GM12878 (cell line): ENCODE data around the gene CSF2. TPM values are rescaled to one million over a fixed set of nuclear protein-coding genes. Genes with fewer than 3 reads are reported as not detected.

Experiments used
- ATAC-seq: fragments of 200-7000 bp; cut with Tn5 transposase; 3 replicates; pipeline ENCODE4 v1.9.1; 2020; ENCODE audit warnings: mild to moderate bottlenecking, moderate library complexity
- BruUV-seq: library from RNA; stranded (reverse); fragments of 400-500 nt; replicated peaks from 2 replicates; lab custom pipeline; 2021; lab: Mats Ljungman, UMichigan
- CTCF ChIA-PET: fragments of 300-600 bp; sonication (Branson Sonifier 250); formaldehyde crosslinking; extraction: SDS; loops from one replicate; lab custom pipeline; 2021; ENCODE audit warnings: inconsistent platforms; lab: Yijun Ruan, JAX
- POLR2A ChIA-PET: fragments of 350-600 bp; formaldehyde crosslinking; extraction: SDS; loops from one replicate; lab custom pipeline; 2021; ENCODE audit warnings: inconsistent platforms; lab: Charles Lee
- RAD21 ChIA-PET: fragments of 300-600 bp; sonication (Branson Sonifier 250); formaldehyde crosslinking; loops from one replicate; lab custom pipeline; 2023; ENCODE audit warnings: antibody characterized with exemption; ENCODE audit not compliant: unreplicated experiment; lab: Charles Lee
- SMC1A ChIA-PET: fragments of 300-600 bp; sonication (Branson Sonifier 250); formaldehyde crosslinking; loops from one replicate; lab custom pipeline; 2023; ENCODE audit not compliant: unreplicated experiment, uncharacterized antibody; lab: Charles Lee
- DNase-seq: peaks from one replicate; pipeline ENCODE4 v3.0.0-alpha.2; 2011; ENCODE audit warnings: low read depth, low spot score
- FAIRE-seq: peaks from 3 replicates; lab custom pipeline; 2011; peaks lifted over from hg19 to GRCh38; lab: Jason Lieb, UNC
- H2AFZ ChIP-seq: 2 replicates; pipeline ENCODE4 v1.6.0; 2011; ENCODE audit warnings: low read depth, low read length, control low read depth; ENCODE audit not compliant: control insufficient read depth
- H3K27ac ChIP-seq: 2 replicates; pipeline ENCODE4 v1.5.1; 2011; ENCODE audit warnings: control low read depth; ENCODE audit not compliant: control insufficient read depth, insufficient read depth
- H3K27me3 ChIP-seq, 2 experiments: replicated peaks in 1 of 2; 2 replicates each; pipeline versions ENCODE4 v1.6.0 to v1.6.1; 2011; ENCODE audit warnings: low read length in 1 of 2; ENCODE audit not compliant: control insufficient read depth in 2 of 2, insufficient read depth in 2 of 2
- H3K36me3 ChIP-seq, 2 experiments: 2 replicates each; pipeline ENCODE4 v1.5.1; 2011; ENCODE audit warnings: low read length in 1 of 2; ENCODE audit not compliant: control insufficient read depth in 2 of 2, insufficient read depth in 2 of 2
- H3K4me1 ChIP-seq: 2 replicates; pipeline ENCODE4 v1.6.1; 2011; ENCODE audit warnings: mild to moderate bottlenecking, low read length, moderate library complexity, mixed read lengths; ENCODE audit not compliant: control insufficient read depth, insufficient read depth
- H3K4me2 ChIP-seq: 2 replicates; pipeline ENCODE4 v1.6.0; 2011; ENCODE audit warnings: control low read depth; ENCODE audit not compliant: control insufficient read depth, insufficient read depth
- H3K4me3 ChIP-seq: fragments of 200-600 bp; sonication (generic); 2 replicates; pipeline ENCODE4 v1.5.1; 2016
- H3K79me2 ChIP-seq: 2 replicates; pipeline ENCODE4 v1.6.0; 2011; ENCODE audit warnings: low read length; ENCODE audit not compliant: control insufficient read depth, insufficient read depth
- H3K9ac ChIP-seq: 2 replicates; pipeline ENCODE4 v1.8.0; 2011; ENCODE audit warnings: low read length, control low read depth, mixed read lengths; ENCODE audit not compliant: control insufficient read depth, insufficient read depth
- H3K9me3 ChIP-seq: replicated peaks from 3 replicates; pipeline ENCODE4 v1.5.1; 2011; ENCODE audit warnings: mild to moderate bottlenecking, low read length; ENCODE audit not compliant: control insufficient read depth, insufficient read depth
- H4K20me1 ChIP-seq: 2 replicates; pipeline ENCODE4 v1.6.0; 2011; ENCODE audit not compliant: control insufficient read depth, insufficient read depth
- BHLHE40 ChIP-seq, 2 experiments: fragments of 450-650 bp in 1 of 2; IDR thresholded peaks; 2 replicates each; pipeline ENCODE4 v1.6.1; 2011 to 2017; ENCODE audit warnings: low read depth in 2 of 2, borderline replicate concordance in 1 of 2, improper control_type of control experiment in 1 of 2, low read length in 1 of 2, mild to moderate bottlenecking in 1 of 2
- ESRRA ChIP-seq: IDR thresholded peaks from 2 replicates; pipeline ENCODE4 v1.6.1; 2012; ENCODE audit warnings: mild to moderate bottlenecking, low read length, improper control_type of control experiment
- ETV6 ChIP-seq, 2 experiments: fragments of 450-650 bp in 1 of 2; IDR thresholded peaks in 1 of 2; conservative IDR thresholded peaks in 1 of 2; 2 replicates each; pipeline ENCODE4 v1.6.1; 2014; ENCODE audit warnings: antibody characterized with exemption in 1 of 2, borderline replicate concordance in 1 of 2, low read depth in 1 of 2, mild to moderate bottlenecking in 1 of 2, moderate library complexity in 1 of 2
- IKZF2 ChIP-seq, 2 experiments: fragments of 450-650 bp; IDR thresholded peaks; 2 replicates each; pipeline ENCODE4 v1.6.1; 2017; ENCODE audit warnings: mild to moderate bottlenecking in 2 of 2, moderate library complexity in 2 of 2
- IRF4 ChIP-seq: IDR thresholded peaks from 2 replicates; pipeline ENCODE4 v1.6.1; 2011; ENCODE audit warnings: low read depth, low read length
- MTA3 ChIP-seq: IDR thresholded peaks from 2 replicates; pipeline ENCODE4 v1.6.1; 2012; ENCODE audit warnings: low read length, inconsistent platforms, borderline replicate concordance
- NBN ChIP-seq: fragments of 450-650 bp; IDR thresholded peaks from 2 replicates; pipeline ENCODE4 v1.6.1; 2016
- NFXL1 ChIP-seq: fragments of 450-650 bp; IDR thresholded peaks from 2 replicates; pipeline ENCODE4 v1.6.1; 2017; ENCODE audit warnings: antibody characterized with exemption, mild to moderate bottlenecking, borderline replicate concordance
- RFX5 ChIP-seq: IDR thresholded peaks from 2 replicates; pipeline ENCODE4 v1.6.1; 2011; ENCODE audit warnings: low read depth, low read length, improper control_type of control experiment
- STAT3 ChIP-seq: IDR thresholded peaks from 2 replicates; pipeline ENCODE4 v1.6.1; 2011; ENCODE audit warnings: low read depth, low read length, improper control_type of control experiment
- TARDBP ChIP-seq: IDR thresholded peaks from 2 replicates; pipeline ENCODE4 v1.6.1; 2016; ENCODE audit warnings: borderline replicate concordance
- WGBS: methylation state at CpG from one replicate; pipeline ENCODE4 v1.1.6; 2016; ENCODE audit warnings: low lambda C conversion rate; ENCODE audit not compliant: insufficient replicate concordance, insufficient coverage; ENCODE audit errors: missing lambda C conversion rate; 5-methylcytosine and 5-hydroxymethylcytosine counted together
- in situ Hi-C: fragments of 300-500 bp; cut with MboI; formaldehyde crosslinking; loops from 9 replicates; pipeline ENCODE4 v1.14.3; 2018; ENCODE audit warnings: mixed read lengths
- intact Hi-C: fragments of 100-400 bp; cut with micrococcal nuclease; formaldehyde crosslinking; loops from one replicate; pipeline ENCODE4 v1.14.2; 2022; ENCODE audit not compliant: unreplicated experiment
- polyA plus RNA-seq, 11 experiments: library from polyadenylated mRNA; depleted of rRNA in 4 of 11; unstranded in 6 of 11; stranded (reverse) in 5 of 11; fragments of >200 nt; fragmentation: Nextera tagmentation in 4 of 11; fragmentation: Illumina TruSeq in 1 of 11; extraction: Ambion mirVana in 4 of 11; extraction: Trizol in 1 of 11; gene quantifications; 1 replicate in 1 of 11; 2 replicates in 10 of 11; pipeline versions ENCODE4 v1.2.1 to v1.2.3, GENCODE V29; 2011 to 2016; ENCODE audit warnings: inconsistent platforms in 2 of 11, missing spikeins in 2 of 11, low read depth in 1 of 11
- total RNA-seq, 4 experiments: library from RNA; depleted of rRNA in 3 of 4; stranded (reverse); fragments of >200 nt in 3 of 4; fragmentation: Illumina TruSeq in 1 of 4; extraction: Trizol in 1 of 4; gene quantifications; 2 replicates each; pipeline versions ENCODE4 v1.2.1 to v1.2.3, GENCODE V29; 2013 to 2021
- TF ChIP-seq, protein P1 (sequence below): fragments of 450-650 bp; IDR thresholded peaks from 2 replicates; pipeline ENCODE4 v1.6.1; 2017; ENCODE audit warnings: mild to moderate bottlenecking

The CSF2 gene
- total and polyA plus RNA-seq, 10 of the 15 experiments (the other 5 are each of a cell fraction or from before 2014, with no cell fraction given) = 0.15 to 2.0 (median 0.69) TPM; not detected in 2

GRCh38 chr5:132025403-132025971, 48.1 kb upstream of the CSF2 start:
- Histone ChIP-seq H4K20me1 (no peaks in the 10 kb centered on the region; the same call in 1 of the 2 replicates), H3K79me2 (no peaks in the 10 kb centered on the region), H3K4me3 (no peak overlapping the region), H3K36me3 (no peaks in the 10 kb centered on the region), H3K4me1 (peaks cover 15% of the 10 kb centered on the region), H3K27ac (no peak overlapping the region), H3K27me3 (peaks cover 0 to 5% of the 10 kb centered on the region in 2 experiments; a peak in 2 of 4 replicates), H3K9ac (no peak overlapping the region), H2AFZ (no peak overlapping the region), H3K9me3 (no peaks in the 10 kb centered on the region), H3K4me2 (no peak overlapping the region)
- no TSS peak for BruUV-seq
- no peak for FAIRE-seq
- ChIA-PET RAD21 (no interaction called here), SMC1A (no interaction called here), CTCF (no interaction called here), POLR2A (interaction anchor here (0.7 kb wide), 1 partner anchor 81 kb away, joined by 3 read pairs; no protein-coding TSS in a partner anchor)
- in situ Hi-C loops (no loop called here), intact Hi-C loops (no loop called here)
- DNase-seq = no peak
- ATAC-seq = no peak
- no peak for TF ChIP-seq ETV6 (conservative IDR thresholded peaks at IDR 0.05 in 1 of 2, IDR thresholded peaks at IDR 0.05 in 1 of 2; ENCODE audit: borderline replicate concordance in 1 of 2, low read depth in 1 of 2)
- no peak for TF ChIP-seq IKZF2 (IDR thresholded peaks at IDR 0.05)
- TF ChIP-seq, protein P1, sequence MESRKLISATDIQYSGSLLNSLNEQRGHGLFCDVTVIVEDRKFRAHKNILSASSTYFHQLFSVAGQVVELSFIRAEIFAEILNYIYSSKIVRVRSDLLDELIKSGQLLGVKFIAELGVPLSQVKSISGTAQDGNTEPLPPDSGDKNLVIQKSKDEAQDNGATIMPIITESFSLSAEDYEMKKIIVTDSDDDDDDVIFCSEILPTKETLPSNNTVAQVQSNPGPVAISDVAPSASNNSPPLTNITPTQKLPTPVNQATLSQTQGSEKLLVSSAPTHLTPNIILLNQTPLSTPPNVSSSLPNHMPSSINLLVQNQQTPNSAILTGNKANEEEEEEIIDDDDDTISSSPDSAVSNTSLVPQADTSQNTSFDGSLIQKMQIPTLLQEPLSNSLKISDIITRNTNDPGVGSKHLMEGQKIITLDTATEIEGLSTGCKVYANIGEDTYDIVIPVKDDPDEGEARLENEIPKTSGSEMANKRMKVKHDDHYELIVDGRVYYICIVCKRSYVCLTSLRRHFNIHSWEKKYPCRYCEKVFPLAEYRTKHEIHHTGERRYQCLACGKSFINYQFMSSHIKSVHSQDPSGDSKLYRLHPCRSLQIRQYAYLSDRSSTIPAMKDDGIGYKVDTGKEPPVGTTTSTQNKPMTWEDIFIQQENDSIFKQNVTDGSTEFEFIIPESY = no peak
- no peak for TF ChIP-seq STAT3
- no peak for TF ChIP-seq BHLHE40 (IDR thresholded peaks at IDR 0.05; ENCODE audit: borderline replicate concordance in 1 of 2, low read depth in 2 of 2, low read length in 1 of 2)
- TF ChIP-seq TARDBP = no peak
- no peak for TF ChIP-seq IRF4
- no peak for TF ChIP-seq NFXL1
- TF ChIP-seq NBN = no peak
- TF ChIP-seq ESRRA = no peak
- no peak for TF ChIP-seq RFX5
- no peak for TF ChIP-seq MTA3
- WGBS = 57% methylated on average over 7 of the region's 7 CpGs
